TTC549 (cell line): Measurements from ENCODE around the gene TNFAIP8L1.

Experiments used
- FAIRE-seq: peaks from 2 replicates; lab custom pipeline; 2012; peaks lifted over from hg19 to GRCh38; lab: Jason Lieb, UNC

The TNFAIP8L1 gene

GRCh38 chr19:4704317-4704673 is 65.0 kb downstream of the TNFAIP8L1 start:
- no peak for FAIRE-seq
